Fibroblast of mammary gland (primary cell): Measurements from ENCODE around the gene ZSWIM7.

Source experiments
- DNase-seq: peaks from one replicate; pipeline ENCODE4 v3.0.0-alpha.2; 2010; ENCODE audit warnings: low read depth
- H3K4me3 ChIP-seq: 2 replicates; pipeline ENCODE4 v1.5.1; 2011; ENCODE audit warnings: low read depth, mild to moderate bottlenecking, low read length, moderate library complexity; ENCODE audit not compliant: control insufficient read depth
- CTCF ChIP-seq: conservative IDR thresholded peaks from 2 replicates; pipeline ENCODE4 v1.5.1; 2011; ENCODE audit warnings: low read depth, low read length, inconsistent platforms; ENCODE audit not compliant: control insufficient read depth, insufficient read depth

The ZSWIM7 gene

DNA sequence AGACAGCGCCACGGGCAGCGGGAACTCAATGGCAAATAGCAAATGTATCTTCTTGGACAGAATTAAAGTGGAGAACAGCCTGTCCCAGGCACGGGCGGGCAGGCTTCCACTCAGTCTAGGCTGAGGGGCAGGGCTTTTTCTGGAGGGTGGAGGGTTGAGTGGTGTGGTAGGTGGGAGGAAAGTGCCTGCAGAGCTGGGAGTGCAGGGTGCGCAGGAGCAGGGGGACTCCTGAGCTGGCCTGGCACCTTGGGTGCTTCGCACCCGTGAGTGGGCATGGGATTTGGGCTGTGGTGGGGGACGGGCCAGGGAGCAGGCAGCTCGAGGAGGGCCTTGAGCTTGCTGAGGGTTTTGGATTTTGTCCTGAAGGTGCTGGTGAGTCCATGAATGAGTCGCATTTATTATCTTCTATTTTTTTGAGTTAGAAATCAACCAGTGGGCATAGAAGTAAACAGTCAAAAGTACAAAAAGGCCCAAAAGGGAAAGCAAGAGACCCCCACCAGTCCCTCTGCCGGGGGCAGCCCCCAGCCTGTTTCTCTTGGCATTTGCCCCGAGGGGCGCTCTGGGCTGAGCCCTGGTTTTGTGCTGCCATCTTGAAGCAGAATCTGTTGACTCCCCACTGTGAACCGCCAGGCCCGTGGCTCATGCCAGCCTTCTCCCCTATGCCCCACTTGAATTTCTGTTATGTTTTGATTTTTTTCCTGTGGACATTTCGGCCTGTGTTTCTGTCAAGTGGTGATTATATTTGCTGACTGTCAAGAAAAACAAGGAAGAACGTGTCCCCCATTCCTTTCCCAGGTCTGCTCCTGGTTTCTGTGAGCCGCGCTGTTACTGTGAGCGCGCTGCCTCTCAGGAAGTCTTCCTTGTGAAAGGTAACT lies 46.4 kb downstream of the ZSWIM7 start:
- no peak for TF ChIP-seq CTCF
- no peak overlapping the region for H3K4me3 ChIP-seq
- DNase-seq: no peak

DNA sequence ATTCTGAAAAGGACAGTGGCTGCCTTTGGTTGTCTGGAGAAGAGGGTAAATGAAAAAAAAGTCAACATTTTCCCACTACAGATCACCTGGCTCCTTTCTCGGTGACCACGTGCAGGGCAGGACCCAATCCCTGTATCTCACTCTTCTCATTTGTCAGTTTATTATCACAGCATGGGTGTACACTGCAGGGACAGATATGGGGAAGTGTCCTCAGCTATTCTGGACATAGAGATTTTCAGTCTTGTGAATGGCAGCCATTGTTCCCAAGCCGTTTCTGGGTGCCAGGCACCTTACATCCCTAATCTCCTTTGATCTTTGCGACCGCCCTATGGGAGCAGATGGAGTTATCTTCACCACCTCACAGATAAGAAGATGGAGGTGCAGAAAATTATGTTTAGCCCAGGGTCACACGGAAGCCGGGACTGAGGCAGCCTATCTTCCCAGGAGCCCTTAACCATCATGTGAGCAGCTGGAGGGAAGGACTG lies 47.4 kb downstream of the ZSWIM7 start:
- H3K4me3 ChIP-seq: no peak overlapping the region
- no peak for DNase-seq
- TF ChIP-seq CTCF: no peak

- TF ChIP-seq CTCF: no peak
- no peak for DNase-seq
- no peak overlapping the region for H3K4me3 ChIP-seq
Observed at GRCh38 chr17:15951368-15952047, 48.0 kb downstream of the ZSWIM7 start.

DNA sequence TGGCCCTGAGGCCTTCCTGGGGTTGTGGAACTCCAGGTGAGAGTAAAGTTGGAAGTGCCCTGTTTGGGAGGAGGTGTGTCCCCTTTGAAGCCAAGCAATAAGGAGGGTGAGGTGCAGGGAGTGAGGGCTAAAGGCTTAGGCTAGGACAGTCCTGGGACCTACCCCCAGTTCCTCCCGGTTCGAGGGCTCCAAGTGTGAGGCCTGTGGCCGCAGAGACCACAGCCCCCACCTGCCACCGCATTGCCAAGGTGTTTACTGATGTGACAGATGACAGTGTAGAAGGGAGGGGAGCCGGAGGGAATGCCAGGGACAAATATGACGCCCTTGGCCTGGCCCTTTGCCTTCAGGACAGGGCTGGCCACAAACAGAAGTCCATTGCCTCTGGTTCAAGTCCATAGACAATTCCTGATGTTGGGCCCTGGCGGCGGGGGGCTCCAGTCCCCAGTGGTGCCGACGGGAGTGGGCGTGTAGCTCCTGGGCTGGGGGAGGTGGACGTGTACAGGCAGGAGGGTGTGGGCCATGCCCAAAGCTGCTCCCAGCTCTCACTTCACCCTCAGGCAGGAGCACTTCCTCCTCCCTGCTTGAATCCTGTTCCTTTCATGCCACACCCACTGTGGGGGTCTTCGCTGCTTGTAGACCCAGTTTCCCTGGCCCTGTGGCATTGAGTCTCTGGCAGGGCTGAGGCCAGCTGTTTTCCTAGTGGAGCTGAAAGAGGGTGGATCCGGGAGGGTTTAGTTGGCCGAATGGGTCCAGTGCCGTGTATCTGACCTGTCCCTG lies 51.3 kb downstream of the ZSWIM7 start:
- no peak overlapping the region for H3K4me3 ChIP-seq
- DNase-seq: no peak
- TF ChIP-seq CTCF: no peak

- TF ChIP-seq CTCF: no peak
- H3K4me3 ChIP-seq: peak overlapping the region; percentile 67
- peak; percentile 72 for DNase-seq
Observed at GRCh38 chr17:15947271-15947670, 52.2 kb downstream of the ZSWIM7 start.

GRCh38 chr17:15946611-15947120 lies 52.8 kb downstream of the ZSWIM7 start:
- no peak for DNase-seq
- TF ChIP-seq CTCF: no peak
- peak overlapping the region; percentile 67 for H3K4me3 ChIP-seq
